ENCODE results near the gene ARL3.
A peak's percentile ranks its signal among the peaks of the same experiment; 100 is the strongest.
"Not testable (repeated sequence)": the region's sequence is repeated elsewhere in the genome, so short reads cannot be mapped to it uniquely, and the experiment has no call there.

ARL3 gene

GRCh38 chr10:102713814-102714620, at the start of gene ARL3:
Gene ARL3 (minus strand): TSS chr10:102714397. CDS start chr10:102714275, 122 bp downstream.
- DNase-seq (ENCODE audit: low read depth, low spot score) = peak; percentile 99
- TF ChIP-seq CTCF (IDR thresholded peaks at IDR 0.05; ENCODE audit: low read depth, low read length) = no peak
- in situ Hi-C loops (cut with HindIII; ENCODE audit: low sequenced_read_pairs) = no loop called here
- peak within 1 kb of the TSS; percentile 94 for H3K4me3 ChIP-seq (ENCODE audit: low read depth, low read length)

- no peak for DNase-seq (ENCODE audit: low read depth, low spot score)
- in situ Hi-C loops (cut with HindIII; ENCODE audit: low sequenced_read_pairs) = no loop called here
- no peak overlapping the region for H3K4me3 ChIP-seq (ENCODE audit: low read depth, low read length)
- TF ChIP-seq CTCF (IDR thresholded peaks at IDR 0.05; ENCODE audit: low read depth, low read length) = no peak
Observed at GRCh38 chr10:102763037-102763607, 48.9 kb upstream of the ARL3 start.

GRCh38 chr10:102762401-102763015, 48.3 kb upstream of the ARL3 start:
- in situ Hi-C loops (cut with HindIII; ENCODE audit: low sequenced_read_pairs) = no loop called here
- TF ChIP-seq CTCF (IDR thresholded peaks at IDR 0.05; ENCODE audit: low read depth, low read length) = no peak
- H3K4me3 ChIP-seq (ENCODE audit: low read depth, low read length) = no peak overlapping the region
- DNase-seq (ENCODE audit: low read depth, low spot score) = no peak

GRCh38 chr10:102761981-102762380, 47.8 kb upstream of the ARL3 start:
- no peak overlapping the region for H3K4me3 ChIP-seq (ENCODE audit: low read depth, low read length)
- no peak for DNase-seq (ENCODE audit: low read depth, low spot score)
- no peak for TF ChIP-seq CTCF (IDR thresholded peaks at IDR 0.05; ENCODE audit: low read depth, low read length)
- in situ Hi-C loops (cut with HindIII; ENCODE audit: low sequenced_read_pairs) = no loop called here

GRCh38 chr10:102759497-102760210, 45.5 kb upstream of the ARL3 start:
- TF ChIP-seq CTCF (IDR thresholded peaks at IDR 0.05; ENCODE audit: low read depth, low read length) = no peak
- H3K4me3 ChIP-seq (ENCODE audit: low read depth, low read length) = no peak overlapping the region
- DNase-seq (ENCODE audit: low read depth, low spot score) = no peak
- in situ Hi-C loops (cut with HindIII; ENCODE audit: low sequenced_read_pairs) = no loop called here

- H3K4me3 ChIP-seq (ENCODE audit: low read depth, low read length); in situ Hi-C loops (cut with HindIII; ENCODE audit: low sequenced_read_pairs); DNase-seq (ENCODE audit: low read depth, low spot score): not testable (repeated sequence)
Observed at GRCh38 chr10:102758933-102759262, 44.7 kb upstream of the ARL3 start.

Measured in astrocyte of the spinal cord (primary cell).